HepG2 (cell line): ENCODE data around the gene LMAN2L. TPM values are rescaled to one million over a fixed set of nuclear protein-coding genes. Genes with fewer than 3 reads are reported as not detected.
A peak's percentile ranks its signal among the peaks of the same experiment; 100 is the strongest.

Source experiments
- ARHGAP35 ChIP-seq: sonication (generic); formaldehyde crosslinking; IDR thresholded peaks from 2 replicates; pipeline ENCODE4 v1.9.0; 2022; ENCODE audit warnings: mild to moderate bottlenecking, inconsistent platforms, moderate library complexity, missing genetic modification reagents, borderline replicate concordance
- ARNT ChIP-seq: fragments of 450-650 bp; IDR thresholded peaks from 2 replicates; pipeline ENCODE4 v1.6.1; 2017
- CHD2 ChIP-seq: IDR thresholded peaks from 2 replicates; pipeline ENCODE4 v1.6.1; 2011; ENCODE audit warnings: low read depth, low read length, improper control_type of control experiment
- POLR2AphosphoS5 ChIP-seq: IDR thresholded peaks from 2 replicates; pipeline ENCODE4 v1.6.1; 2012; ENCODE audit warnings: low read depth, low read length
- SIX1 ChIP-seq: sonication (generic); formaldehyde crosslinking; IDR thresholded peaks from 2 replicates; pipeline ENCODE4 v1.4.0; 2020; ENCODE audit warnings: missing genetic modification reagents, borderline replicate concordance
- STAG1 ChIP-seq: sonication (generic); formaldehyde crosslinking; IDR thresholded peaks from 2 replicates; pipeline ENCODE4 v1.4.0; 2020; ENCODE audit warnings: missing genetic modification reagents
- ZBED4 ChIP-seq: sonication (generic); formaldehyde crosslinking; IDR thresholded peaks from 2 replicates; pipeline ENCODE4 v1.4.0; 2020; ENCODE audit warnings: missing genetic modification reagents, borderline replicate concordance
- ZFP41 ChIP-seq: sonication (generic); formaldehyde crosslinking; IDR thresholded peaks from 2 replicates; pipeline ENCODE4 v1.4.0; 2020; ENCODE audit warnings: mild to moderate bottlenecking, missing genetic modification reagents, borderline replicate concordance
- ZNF17 ChIP-seq: sonication (generic); formaldehyde crosslinking; IDR thresholded peaks from 2 replicates; pipeline ENCODE4 v1.5.0; 2020; ENCODE audit warnings: mild to moderate bottlenecking, missing genetic modification reagents
- ZNF224 ChIP-seq: sonication (generic); formaldehyde crosslinking; IDR thresholded peaks from 2 replicates; pipeline ENCODE4 v1.5.0; 2020; ENCODE audit warnings: mild to moderate bottlenecking, missing genetic modification reagents
- ZNF326 ChIP-seq: sonication (generic); formaldehyde crosslinking; IDR thresholded peaks from 2 replicates; pipeline ENCODE4 v1.4.0; 2020; ENCODE audit warnings: missing genetic modification reagents, borderline replicate concordance
- ZNF441 ChIP-seq: sonication (generic); formaldehyde crosslinking; IDR thresholded peaks from 2 replicates; pipeline ENCODE4 v1.7.0; 2021; ENCODE audit warnings: missing genetic modification reagents, borderline replicate concordance
- ZNF501 ChIP-seq: sonication (generic); formaldehyde crosslinking; IDR thresholded peaks from 2 replicates; pipeline ENCODE4 v1.5.1; 2020; ENCODE audit warnings: mild to moderate bottlenecking, moderate library complexity, missing genetic modification reagents
- ZNF580 ChIP-seq: IDR thresholded peaks from 2 replicates; pipeline ENCODE4 v1.6.1; 2016; ENCODE audit warnings: low read depth, borderline replicate concordance
- ZNF615 ChIP-seq: sonication (generic); formaldehyde crosslinking; IDR thresholded peaks from 2 replicates; pipeline ENCODE4 v1.5.0; 2020; ENCODE audit warnings: mild to moderate bottlenecking, missing genetic modification reagents, borderline replicate concordance
- ZNF619 ChIP-seq: sonication (generic); formaldehyde crosslinking; IDR thresholded peaks from 2 replicates; pipeline ENCODE4 v1.4.0; 2020; ENCODE audit warnings: mild to moderate bottlenecking, missing genetic modification reagents
- ZSCAN20 ChIP-seq: sonication (generic); formaldehyde crosslinking; IDR thresholded peaks from 2 replicates; pipeline ENCODE4 v1.4.0; 2020; ENCODE audit warnings: missing genetic modification reagents, mild to moderate bottlenecking, borderline replicate concordance
- polyA plus RNA-seq, 8 experiments: library from polyadenylated mRNA; depleted of rRNA in 3 of 8; stranded (reverse) in 7 of 8; unstranded in 1 of 8; fragments of >200 nt; fragmentation: Illumina TruSeq in 4 of 8; extraction: Trizol in 4 of 8; gene quantifications; 2 replicates each; pipeline versions ENCODE4 v1.2.1 to v1.2.3, GENCODE V29; 2011 to 2016; ENCODE audit warnings: low read depth in 4 of 8, missing spikeins in 1 of 8, mixed read lengths in 1 of 8; ENCODE audit not compliant: insufficient read depth in 1 of 8
- total RNA-seq, 5 experiments: library from RNA; depleted of rRNA; stranded (reverse); fragments of >200 nt; fragmentation: Illumina TruSeq; extraction: Trizol; gene quantifications; 2 replicates each; pipeline ENCODE4 v1.2.3, GENCODE V29; 2016; ENCODE audit warnings: low read depth in 1 of 5
- TF ChIP-seq, protein P1 (sequence below), 2 experiments: fragments of 450-650 bp in 1 of 2; sonication (generic) in 1 of 2; formaldehyde crosslinking; IDR thresholded peaks; 2 replicates each; pipeline versions ENCODE4 v1.5.0 to v1.8.0; 2020 to 2022; ENCODE audit warnings: mild to moderate bottlenecking in 1 of 2, missing genetic modification reagents in 1 of 2
- TF ChIP-seq, protein P2 (sequence below): IDR thresholded peaks from 2 replicates; pipeline ENCODE4 v1.6.1; 2016; ENCODE audit warnings: missing biosample characterization, missing genetic modification reagents, low read depth
- TF ChIP-seq, protein P3 (sequence below): sonication (generic); formaldehyde crosslinking; IDR thresholded peaks from 2 replicates; pipeline ENCODE4 v1.4.0; 2020; ENCODE audit warnings: mild to moderate bottlenecking, missing genetic modification reagents

Gene LMAN2L
- total and polyA plus RNA-seq, 2 of the 13 experiments (the other 11 are each of a cell fraction or from before 2014, with no cell fraction given), result 39.1 to 57.9 TPM

DNA sequence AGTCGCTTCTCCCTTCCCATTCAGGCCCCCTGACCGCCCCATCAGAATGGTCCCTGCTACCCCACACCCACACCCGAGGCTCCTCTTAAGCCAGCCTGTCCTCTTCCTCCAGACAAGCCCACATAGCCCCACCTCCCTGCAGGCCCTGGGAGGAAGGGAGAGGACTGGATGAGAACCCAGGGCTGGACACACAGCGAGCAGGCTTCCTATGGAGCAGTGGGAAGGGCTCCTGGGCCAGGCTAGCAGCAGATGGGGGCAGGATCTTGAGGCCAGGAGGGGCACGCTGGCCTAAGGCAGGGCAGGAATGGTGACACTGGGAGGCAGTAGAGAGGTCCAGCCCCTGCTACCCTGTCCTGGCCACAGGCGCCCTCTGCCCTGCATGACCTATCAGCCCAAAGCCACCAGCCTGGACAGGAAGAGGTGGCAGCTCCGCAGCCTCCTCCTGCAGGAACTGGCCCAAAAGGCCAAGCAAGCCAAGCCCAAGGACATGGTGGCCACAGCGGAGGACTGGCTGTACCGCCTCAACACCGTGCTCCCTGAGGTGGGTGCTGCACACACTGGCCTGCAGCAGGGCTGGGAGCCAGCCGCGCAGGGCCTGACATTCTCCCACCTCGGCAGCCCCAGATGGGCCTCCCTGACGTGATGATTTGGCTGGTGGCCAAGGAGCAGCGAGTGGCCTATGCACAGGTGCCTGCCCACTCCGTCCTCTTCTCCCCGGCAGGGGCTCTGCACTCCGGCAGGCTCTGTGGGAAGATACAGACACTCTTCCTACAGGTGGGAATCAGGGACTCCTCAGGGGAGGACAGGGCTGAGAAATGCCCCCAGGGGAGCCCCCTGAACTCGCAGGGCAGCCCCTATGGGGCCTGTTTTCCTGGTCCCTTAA lies 54.0 kb downstream of the LMAN2L start (continued):
- TF ChIP-seq, protein P1, sequence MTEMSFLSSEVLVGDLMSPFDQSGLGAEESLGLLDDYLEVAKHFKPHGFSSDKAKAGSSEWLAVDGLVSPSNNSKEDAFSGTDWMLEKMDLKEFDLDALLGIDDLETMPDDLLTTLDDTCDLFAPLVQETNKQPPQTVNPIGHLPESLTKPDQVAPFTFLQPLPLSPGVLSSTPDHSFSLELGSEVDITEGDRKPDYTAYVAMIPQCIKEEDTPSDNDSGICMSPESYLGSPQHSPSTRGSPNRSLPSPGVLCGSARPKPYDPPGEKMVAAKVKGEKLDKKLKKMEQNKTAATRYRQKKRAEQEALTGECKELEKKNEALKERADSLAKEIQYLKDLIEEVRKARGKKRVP (CRISPR knock-in tag; IDR thresholded peaks at IDR 0.05), result no peak
- no peak for TF ChIP-seq POLR2AphosphoS5
- TF ChIP-seq SIX1, result no peak
- TF ChIP-seq ZNF501 (CRISPR knock-in tag), result peak; percentile 52; the same call in 1 of the 2 replicates
- TF ChIP-seq, protein P2, sequence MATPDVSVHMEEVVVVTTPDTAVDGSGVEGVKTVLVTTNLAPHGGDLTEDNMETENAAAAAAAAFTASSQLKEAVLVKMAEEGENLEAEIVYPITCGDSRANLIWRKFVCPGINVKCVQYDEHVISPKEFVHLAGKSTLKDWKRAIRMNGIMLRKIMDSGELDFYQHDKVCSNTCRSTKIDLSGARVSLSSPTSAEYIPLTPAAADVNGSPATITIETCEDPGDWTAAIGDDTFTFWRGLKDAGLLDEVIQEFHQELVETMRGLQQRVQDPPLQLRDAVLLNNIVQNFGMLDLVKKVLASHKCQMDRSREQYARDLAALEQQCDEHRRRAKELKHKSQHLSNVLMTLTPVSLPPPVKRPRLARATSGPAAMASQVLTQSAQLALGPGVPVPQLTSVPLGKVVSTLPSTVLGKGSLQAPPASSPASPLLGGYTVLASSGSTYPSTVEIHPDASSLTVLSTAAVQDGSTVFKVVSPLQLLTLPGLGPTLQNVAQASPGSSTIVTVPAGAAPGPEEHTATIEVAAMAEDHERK (CRISPR knock-in tag), result no peak
- TF ChIP-seq ZNF17 (CRISPR knock-in tag), result no peak
- TF ChIP-seq ZNF326 (CRISPR knock-in tag), result no peak
- TF ChIP-seq ZFP41 (CRISPR knock-in tag), result no peak
- TF ChIP-seq ZNF441 (CRISPR knock-in tag), result no peak; the same call in 1 of the 2 replicates
- peak; percentile 68; the same call in 1 of the 2 replicates for TF ChIP-seq ARHGAP35
- no peak for TF ChIP-seq CHD2
- TF ChIP-seq STAG1 (CRISPR knock-in tag), result peak; percentile 65
- no peak for TF ChIP-seq ZNF615 (CRISPR knock-in tag)
- peak; percentile 83; the same call in 1 of the 2 replicates for TF ChIP-seq ZNF580 (CRISPR knock-in tag)
- no peak for TF ChIP-seq ZNF224
- peak; percentile 83 for TF ChIP-seq ZBED4 (CRISPR knock-in tag)
- peak; percentile 96; the same call in 1 of the 2 replicates for TF ChIP-seq ZNF619
- no peak for TF ChIP-seq ARNT
- TF ChIP-seq ZSCAN20, result no peak
- TF ChIP-seq, protein P3, sequence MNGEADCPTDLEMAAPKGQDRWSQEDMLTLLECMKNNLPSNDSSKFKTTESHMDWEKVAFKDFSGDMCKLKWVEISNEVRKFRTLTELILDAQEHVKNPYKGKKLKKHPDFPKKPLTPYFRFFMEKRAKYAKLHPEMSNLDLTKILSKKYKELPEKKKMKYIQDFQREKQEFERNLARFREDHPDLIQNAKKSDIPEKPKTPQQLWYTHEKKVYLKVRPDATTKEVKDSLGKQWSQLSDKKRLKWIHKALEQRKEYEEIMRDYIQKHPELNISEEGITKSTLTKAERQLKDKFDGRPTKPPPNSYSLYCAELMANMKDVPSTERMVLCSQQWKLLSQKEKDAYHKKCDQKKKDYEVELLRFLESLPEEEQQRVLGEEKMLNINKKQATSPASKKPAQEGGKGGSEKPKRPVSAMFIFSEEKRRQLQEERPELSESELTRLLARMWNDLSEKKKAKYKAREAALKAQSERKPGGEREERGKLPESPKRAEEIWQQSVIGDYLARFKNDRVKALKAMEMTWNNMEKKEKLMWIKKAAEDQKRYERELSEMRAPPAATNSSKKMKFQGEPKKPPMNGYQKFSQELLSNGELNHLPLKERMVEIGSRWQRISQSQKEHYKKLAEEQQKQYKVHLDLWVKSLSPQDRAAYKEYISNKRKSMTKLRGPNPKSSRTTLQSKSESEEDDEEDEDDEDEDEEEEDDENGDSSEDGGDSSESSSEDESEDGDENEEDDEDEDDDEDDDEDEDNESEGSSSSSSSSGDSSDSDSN (CRISPR knock-in tag), result peak; percentile 86
